ENCODE results near the gene SMYD2.

DNA sequence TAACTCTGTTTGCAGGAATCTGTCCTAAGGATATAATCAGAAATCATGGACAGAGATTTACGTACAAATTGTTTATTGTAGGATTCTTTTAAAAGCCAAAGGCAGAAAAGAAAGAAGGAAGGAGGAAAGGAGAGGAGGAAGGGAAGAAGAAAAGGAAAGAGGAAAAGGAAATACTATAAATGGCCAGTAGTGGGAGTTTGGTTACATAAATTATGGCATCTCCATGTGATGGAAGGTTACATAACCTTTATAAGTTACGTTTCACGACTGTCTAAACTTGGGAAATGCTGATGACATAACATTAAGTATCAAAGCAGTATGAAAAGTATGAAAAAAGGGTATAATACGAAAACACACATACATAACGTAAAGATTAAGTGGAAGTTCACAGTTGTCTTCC, 39.0 kb downstream of the SMYD2 start:
- TF ChIP-seq, protein P1, sequence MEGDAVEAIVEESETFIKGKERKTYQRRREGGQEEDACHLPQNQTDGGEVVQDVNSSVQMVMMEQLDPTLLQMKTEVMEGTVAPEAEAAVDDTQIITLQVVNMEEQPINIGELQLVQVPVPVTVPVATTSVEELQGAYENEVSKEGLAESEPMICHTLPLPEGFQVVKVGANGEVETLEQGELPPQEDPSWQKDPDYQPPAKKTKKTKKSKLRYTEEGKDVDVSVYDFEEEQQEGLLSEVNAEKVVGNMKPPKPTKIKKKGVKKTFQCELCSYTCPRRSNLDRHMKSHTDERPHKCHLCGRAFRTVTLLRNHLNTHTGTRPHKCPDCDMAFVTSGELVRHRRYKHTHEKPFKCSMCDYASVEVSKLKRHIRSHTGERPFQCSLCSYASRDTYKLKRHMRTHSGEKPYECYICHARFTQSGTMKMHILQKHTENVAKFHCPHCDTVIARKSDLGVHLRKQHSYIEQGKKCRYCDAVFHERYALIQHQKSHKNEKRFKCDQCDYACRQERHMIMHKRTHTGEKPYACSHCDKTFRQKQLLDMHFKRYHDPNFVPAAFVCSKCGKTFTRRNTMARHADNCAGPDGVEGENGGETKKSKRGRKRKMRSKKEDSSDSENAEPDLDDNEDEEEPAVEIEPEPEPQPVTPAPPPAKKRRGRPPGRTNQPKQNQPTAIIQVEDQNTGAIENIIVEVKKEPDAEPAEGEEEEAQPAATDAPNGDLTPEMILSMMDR (conservative IDR thresholded peaks at IDR 0.05; ENCODE audit: low read length): peak; percentile 36; the same call in 1 of the 2 replicates
- no peak for TF ChIP-seq EZH2phosphoT487 (IDR thresholded peaks at IDR 0.05; ENCODE audit: borderline replicate concordance, low read depth, low read length)

Measured in OCI-LY7 (cell line).